HepG2 (cell line): ENCODE data around the gene MTM1. TPM values are rescaled to one million over a fixed set of nuclear protein-coding genes. Genes with fewer than 3 reads are reported as not detected.

Experiments used
- ARID4A ChIP-seq: sonication (generic); formaldehyde crosslinking; IDR thresholded peaks from 2 replicates; pipeline ENCODE4 v1.5.0; 2020; ENCODE audit warnings: mild to moderate bottlenecking, missing genetic modification reagents, borderline replicate concordance
- ETV5 ChIP-seq: IDR thresholded peaks from 2 replicates; pipeline ENCODE4 v1.6.1; 2018; ENCODE audit warnings: missing biosample characterization, missing genetic modification reagents, inconsistent platforms, borderline replicate concordance
- GABPB1 ChIP-seq: IDR thresholded peaks from 2 replicates; pipeline ENCODE4 v1.6.1; 2016; ENCODE audit warnings: mild to moderate bottlenecking, missing genetic modification reagents, moderate library complexity, missing compliant biosample characterization
- MAX ChIP-seq: IDR thresholded peaks from 2 replicates; pipeline ENCODE4 v1.6.1; 2012; ENCODE audit warnings: inconsistent platforms
- NR2C2 ChIP-seq: sonication (generic); formaldehyde crosslinking; IDR thresholded peaks from 2 replicates; pipeline ENCODE4 v1.4.0; 2020; ENCODE audit warnings: missing genetic modification reagents, mild to moderate bottlenecking, moderate library complexity, borderline replicate concordance
- PATZ1 ChIP-seq: sonication (generic); formaldehyde crosslinking; IDR thresholded peaks from 2 replicates; pipeline ENCODE4 v1.4.0; 2020; ENCODE audit warnings: missing genetic modification reagents
- SAP130 ChIP-seq: IDR thresholded peaks from 2 replicates; pipeline ENCODE4 v1.6.1; 2016; ENCODE audit warnings: low read depth
- SMAD3 ChIP-seq: sonication (generic); formaldehyde crosslinking; IDR thresholded peaks from 2 replicates; pipeline ENCODE4 v1.4.0; 2020; ENCODE audit warnings: missing genetic modification reagents
- TBX2 ChIP-seq: sonication (generic); formaldehyde crosslinking; IDR thresholded peaks from 2 replicates; pipeline ENCODE4 v1.5.0; 2020; ENCODE audit warnings: missing genetic modification reagents, mild to moderate bottlenecking, borderline replicate concordance
- THAP11 ChIP-seq: IDR thresholded peaks from 2 replicates; pipeline ENCODE4 v1.6.1; 2016; ENCODE audit warnings: missing biosample characterization, missing genetic modification reagents
- ZNF430 ChIP-seq: sonication (generic); formaldehyde crosslinking; IDR thresholded peaks from 2 replicates; pipeline ENCODE4 v1.9.0; 2021; ENCODE audit warnings: mild to moderate bottlenecking, missing genetic modification reagents
- polyA plus RNA-seq, 8 experiments: library from polyadenylated mRNA; depleted of rRNA in 3 of 8; stranded (reverse) in 7 of 8; unstranded in 1 of 8; fragments of >200 nt; fragmentation: Illumina TruSeq in 4 of 8; extraction: Trizol in 4 of 8; gene quantifications; 2 replicates each; pipeline versions ENCODE4 v1.2.1 to v1.2.3, GENCODE V29; 2011 to 2016; ENCODE audit warnings: low read depth in 4 of 8, missing spikeins in 1 of 8, mixed read lengths in 1 of 8; ENCODE audit not compliant: insufficient read depth in 1 of 8
- total RNA-seq, 5 experiments: library from RNA; depleted of rRNA; stranded (reverse); fragments of >200 nt; fragmentation: Illumina TruSeq; extraction: Trizol; gene quantifications; 2 replicates each; pipeline ENCODE4 v1.2.3, GENCODE V29; 2016; ENCODE audit warnings: low read depth in 1 of 5
- TF ChIP-seq, protein P1 (sequence below): IDR thresholded peaks from 2 replicates; pipeline ENCODE4 v1.6.1; 2016; ENCODE audit warnings: missing compliant biosample characterization, missing genetic modification reagents, borderline replicate concordance
- TF ChIP-seq, protein P2 (sequence below): sonication (generic); formaldehyde crosslinking; IDR thresholded peaks from 2 replicates; pipeline ENCODE4 v1.5.1; 2020; ENCODE audit warnings: mild to moderate bottlenecking, missing genetic modification reagents, moderate library complexity
- TF ChIP-seq, protein P3 (sequence below): sonication (generic); IDR thresholded peaks from 2 replicates; pipeline ENCODE4 v1.6.1; 2016; ENCODE audit warnings: low read depth, borderline replicate concordance

The MTM1 gene
- total and polyA plus RNA-seq, 2 of the 13 experiments (the other 11 are each of a cell fraction or from before 2014, with no cell fraction given), result 12.0 to 15.2 TPM

DNA sequence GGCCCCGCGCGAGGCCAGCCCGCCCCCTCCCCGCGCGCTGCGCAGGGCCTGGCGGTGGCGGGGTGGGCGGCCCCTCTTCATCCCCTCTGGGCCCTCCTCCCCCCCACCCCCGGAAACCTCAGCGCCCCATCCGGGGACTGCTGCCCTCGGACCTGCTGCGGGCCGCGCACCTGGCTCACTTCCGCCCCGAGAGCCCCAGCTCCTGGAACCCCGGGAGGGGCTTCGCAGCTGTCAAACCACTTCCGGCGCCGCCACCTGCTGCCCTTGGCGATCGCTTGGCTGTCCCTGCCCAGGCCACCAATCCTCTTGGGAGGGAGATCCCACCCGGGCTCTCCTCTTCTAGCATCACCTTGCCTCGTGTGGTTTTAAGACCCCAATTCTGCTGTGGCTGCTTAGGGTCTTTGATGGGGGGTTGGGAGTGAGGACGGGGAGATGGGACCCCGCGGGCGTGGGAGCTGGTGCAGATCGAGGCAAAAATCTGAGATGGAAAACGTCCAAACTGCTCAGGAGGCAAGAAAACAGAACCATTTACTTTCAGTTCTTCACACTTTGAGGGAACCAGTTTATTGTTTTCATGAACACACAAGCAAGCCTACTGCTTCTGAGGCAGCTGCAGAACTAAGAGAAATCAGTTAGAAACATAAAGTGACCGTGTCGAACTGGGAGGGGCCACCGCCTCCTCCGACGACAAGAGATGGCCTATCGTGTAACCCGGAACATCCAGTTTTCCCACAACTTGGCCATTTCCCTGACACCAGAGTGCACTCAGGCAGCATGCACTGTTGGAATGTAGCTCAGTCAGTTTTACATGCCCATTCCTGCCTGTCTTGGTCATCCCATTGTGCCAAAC is 125.5 kb downstream of the MTM1 start (continued):
- TF ChIP-seq, protein P1, sequence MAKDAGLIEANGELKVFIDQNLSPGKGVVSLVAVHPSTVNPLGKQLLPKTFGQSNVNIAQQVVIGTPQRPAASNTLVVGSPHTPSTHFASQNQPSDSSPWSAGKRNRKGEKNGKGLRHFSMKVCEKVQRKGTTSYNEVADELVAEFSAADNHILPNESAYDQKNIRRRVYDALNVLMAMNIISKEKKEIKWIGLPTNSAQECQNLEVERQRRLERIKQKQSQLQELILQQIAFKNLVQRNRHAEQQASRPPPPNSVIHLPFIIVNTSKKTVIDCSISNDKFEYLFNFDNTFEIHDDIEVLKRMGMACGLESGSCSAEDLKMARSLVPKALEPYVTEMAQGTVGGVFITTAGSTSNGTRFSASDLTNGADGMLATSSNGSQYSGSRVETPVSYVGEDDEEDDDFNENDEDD (CRISPR knock-in tag), result peak; percentile 27; the same call in 1 of the 2 replicates
- TF ChIP-seq ARID4A (CRISPR knock-in tag) (peak; percentile 34; the same call in 1 of the 2 replicates), ETV5 (CRISPR knock-in tag) (peak; percentile 71), GABPB1 (CRISPR knock-in tag) (peak; percentile 87), ZNF430 (CRISPR knock-in tag) (no peak), SMAD3 (CRISPR knock-in tag) (no peak), MAX (peak; percentile 48; the same call in 1 of the 2 replicates), NR2C2 (peak; percentile 29; the same call in 1 of the 2 replicates), THAP11 (peak; percentile 41), PATZ1 (CRISPR knock-in tag) (peak; percentile 71), SAP130 (CRISPR knock-in tag) (peak; percentile 46; the same call in 1 of the 2 replicates), TBX2 (CRISPR knock-in tag) (0 out of 2 replicates have a peak, but pooled peaks have one; percentile 22)
- TF ChIP-seq, protein P2, sequence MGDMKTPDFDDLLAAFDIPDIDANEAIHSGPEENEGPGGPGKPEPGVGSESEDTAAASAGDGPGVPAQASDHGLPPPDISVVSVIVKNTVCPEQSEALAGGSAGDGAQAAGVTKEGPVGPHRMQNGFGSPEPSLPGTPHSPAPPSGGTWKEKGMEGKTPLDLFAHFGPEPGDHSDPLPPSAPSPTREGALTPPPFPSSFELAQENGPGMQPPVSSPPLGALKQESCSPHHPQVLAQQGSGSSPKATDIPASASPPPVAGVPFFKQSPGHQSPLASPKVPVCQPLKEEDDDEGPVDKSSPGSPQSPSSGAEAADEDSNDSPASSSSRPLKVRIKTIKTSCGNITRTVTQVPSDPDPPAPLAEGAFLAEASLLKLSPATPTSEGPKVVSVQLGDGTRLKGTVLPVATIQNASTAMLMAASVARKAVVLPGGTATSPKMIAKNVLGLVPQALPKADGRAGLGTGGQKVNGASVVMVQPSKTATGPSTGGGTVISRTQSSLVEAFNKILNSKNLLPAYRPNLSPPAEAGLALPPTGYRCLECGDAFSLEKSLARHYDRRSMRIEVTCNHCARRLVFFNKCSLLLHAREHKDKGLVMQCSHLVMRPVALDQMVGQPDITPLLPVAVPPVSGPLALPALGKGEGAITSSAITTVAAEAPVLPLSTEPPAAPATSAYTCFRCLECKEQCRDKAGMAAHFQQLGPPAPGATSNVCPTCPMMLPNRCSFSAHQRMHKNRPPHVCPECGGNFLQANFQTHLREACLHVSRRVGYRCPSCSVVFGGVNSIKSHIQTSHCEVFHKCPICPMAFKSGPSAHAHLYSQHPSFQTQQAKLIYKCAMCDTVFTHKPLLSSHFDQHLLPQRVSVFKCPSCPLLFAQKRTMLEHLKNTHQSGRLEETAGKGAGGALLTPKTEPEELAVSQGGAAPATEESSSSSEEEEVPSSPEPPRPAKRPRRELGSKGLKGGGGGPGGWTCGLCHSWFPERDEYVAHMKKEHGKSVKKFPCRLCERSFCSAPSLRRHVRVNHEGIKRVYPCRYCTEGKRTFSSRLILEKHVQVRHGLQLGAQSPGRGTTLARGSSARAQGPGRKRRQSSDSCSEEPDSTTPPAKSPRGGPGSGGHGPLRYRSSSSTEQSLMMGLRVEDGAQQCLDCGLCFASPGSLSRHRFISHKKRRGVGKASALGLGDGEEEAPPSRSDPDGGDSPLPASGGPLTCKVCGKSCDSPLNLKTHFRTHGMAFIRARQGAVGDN (CRISPR knock-in tag), result peak; percentile 80
- TF ChIP-seq, protein P3, sequence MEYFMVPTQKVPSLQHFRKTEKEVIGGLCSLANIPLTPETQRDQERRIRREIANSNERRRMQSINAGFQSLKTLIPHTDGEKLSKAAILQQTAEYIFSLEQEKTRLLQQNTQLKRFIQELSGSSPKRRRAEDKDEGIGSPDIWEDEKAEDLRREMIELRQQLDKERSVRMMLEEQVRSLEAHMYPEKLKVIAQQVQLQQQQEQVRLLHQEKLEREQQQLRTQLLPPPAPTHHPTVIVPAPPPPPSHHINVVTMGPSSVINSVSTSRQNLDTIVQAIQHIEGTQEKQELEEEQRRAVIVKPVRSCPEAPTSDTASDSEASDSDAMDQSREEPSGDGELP, result peak; percentile 71; the same call in 1 of the 2 replicates
- TF ChIP-seq, all 625 proteins: peak for 19
